Kidney glomerular epithelial cell (primary cell): ENCODE results near the gene NLGN1.

Experiments
- DNase-seq: peaks from one replicate; lab custom pipeline; 2025; lab: John Stamatoyannopoulos, UW

NLGN1 gene

DNA sequence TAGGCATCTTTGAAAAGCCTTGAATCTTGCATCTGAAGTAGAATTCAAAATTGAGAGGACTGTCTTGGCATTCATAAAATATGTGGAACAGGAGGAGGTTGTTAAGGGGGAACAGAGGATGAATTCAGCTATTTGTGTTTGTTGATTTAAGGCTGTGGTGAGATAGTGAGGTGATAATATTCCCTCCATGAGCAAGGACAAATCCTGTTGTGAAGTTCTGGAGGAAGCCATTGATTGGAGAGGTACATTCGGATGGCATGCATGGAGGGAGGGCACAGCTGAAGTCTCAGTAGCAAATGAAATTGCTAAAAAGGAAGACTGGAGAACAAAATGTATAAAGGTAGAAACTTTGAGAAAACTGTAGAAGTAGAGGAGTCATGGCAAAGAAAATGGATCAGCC is 443.8 kb downstream of the NLGN1 start:
- no peak for DNase-seq

DNA sequence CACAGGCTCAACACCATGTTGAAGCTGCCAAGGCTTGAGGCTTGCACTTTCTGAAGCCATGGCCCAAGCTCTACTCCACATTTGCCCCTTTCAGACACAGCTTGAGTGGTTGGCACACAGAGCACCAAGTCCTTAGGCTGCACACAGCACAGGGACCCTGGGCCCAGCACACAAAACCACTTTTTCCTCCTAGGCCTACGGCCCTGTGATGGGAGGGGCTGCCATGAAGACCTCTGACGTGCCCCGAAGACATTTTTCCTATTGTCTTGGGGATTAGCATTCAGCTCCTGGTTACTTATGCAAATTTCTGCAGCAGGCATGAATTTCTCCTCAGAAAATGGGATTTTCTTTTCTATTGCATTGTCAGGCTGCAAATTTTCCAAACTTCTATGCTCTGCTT is 445.5 kb downstream of the NLGN1 start:
- DNase-seq, result no peak

DNA sequence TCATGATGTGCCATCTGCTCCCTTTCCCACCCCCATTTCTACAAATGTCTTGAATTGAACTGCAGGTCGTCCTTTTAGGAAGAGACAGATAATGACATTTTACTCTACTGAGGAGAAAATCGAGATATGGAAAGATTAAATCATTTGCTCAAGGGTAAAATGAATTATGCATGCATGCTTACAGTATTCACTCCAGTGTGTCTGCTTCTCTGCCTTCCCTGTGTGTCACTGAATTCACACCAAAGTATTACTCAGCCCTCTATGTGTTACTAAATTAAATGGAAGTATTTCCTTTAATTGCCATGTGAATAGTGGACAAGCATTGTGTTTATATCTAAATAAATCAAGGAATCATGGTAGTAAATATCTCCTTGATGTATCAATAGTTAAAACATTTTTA is 449.0 kb downstream of the NLGN1 start:
- DNase-seq, result no peak

DNA sequence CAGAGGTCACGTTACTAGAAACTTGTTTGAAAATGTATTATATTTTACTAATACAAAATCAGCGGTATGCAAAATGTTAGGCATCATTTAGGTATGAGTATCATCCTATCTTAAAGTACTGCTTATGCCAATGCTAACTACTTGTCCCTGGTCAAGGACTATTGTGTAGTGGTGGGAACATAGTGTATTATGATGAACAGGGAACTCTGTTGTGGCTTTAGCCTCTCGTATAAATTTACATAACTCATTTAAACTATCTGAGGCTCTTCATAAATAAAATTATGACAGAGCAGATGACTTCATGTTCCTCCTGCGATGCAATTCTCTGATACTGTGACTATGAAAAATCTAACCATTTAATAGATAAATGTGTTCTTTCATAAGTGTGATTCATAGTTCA is 451.9 kb downstream of the NLGN1 start:
- DNase-seq, result no peak

DNA sequence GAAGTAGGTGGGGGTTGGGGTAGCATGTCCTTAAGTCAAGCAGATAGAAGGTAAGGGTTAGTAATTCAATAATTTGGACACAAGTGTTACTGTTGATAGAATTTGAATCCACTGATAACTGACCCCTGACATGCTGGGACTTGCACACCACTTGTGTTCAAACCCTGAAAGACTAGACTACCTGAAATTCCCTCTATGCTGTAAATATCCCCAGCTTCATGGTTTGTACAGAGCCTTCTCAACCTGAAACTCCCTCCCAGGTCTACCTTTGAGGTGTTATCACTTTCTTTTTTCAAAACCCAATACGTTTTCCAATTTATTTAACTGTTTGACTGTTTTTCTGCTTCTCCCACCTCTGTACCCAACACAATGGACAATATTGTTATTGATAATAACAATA is 459.6 kb downstream of the NLGN1 start:
- DNase-seq, result no peak

DNA sequence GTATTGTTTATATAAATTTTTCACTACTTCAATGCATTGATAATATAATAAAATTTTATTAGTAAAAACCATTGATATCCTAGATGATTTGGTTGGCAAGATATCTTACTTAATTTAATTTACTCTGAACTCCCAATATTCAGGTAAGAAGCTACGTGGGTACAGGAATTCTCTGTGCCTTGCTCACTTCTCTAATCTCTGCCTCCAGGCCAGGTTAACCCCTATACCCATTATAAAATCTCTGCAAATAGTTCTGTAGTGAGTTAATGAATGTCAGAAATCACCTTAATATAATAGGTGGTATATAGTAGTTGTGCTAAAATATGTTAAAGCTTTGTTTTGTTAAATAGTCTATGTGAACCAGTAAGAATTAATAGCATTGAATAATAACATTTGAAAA is 465.2 kb downstream of the NLGN1 start:
- DNase-seq, result no peak

DNA sequence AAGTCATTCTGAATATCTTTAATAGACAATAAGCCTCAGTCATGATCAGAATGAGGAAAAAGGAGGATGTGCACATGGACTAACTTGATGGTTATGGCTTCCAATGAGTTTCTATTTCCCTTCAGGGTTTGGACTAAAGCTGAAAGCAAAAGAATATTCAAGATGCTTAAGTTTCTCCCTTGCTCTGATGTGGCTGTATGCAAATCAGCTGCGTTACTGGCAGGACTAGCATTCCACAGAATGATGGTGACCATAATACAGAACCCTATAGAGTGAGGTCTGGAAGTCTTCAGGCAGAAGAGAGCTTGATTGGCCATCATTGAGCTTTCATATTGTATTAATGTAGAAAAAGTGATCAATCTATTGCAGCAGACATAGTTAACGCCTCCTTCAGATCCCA is 466.0 kb downstream of the NLGN1 start:
- no peak for DNase-seq

DNA sequence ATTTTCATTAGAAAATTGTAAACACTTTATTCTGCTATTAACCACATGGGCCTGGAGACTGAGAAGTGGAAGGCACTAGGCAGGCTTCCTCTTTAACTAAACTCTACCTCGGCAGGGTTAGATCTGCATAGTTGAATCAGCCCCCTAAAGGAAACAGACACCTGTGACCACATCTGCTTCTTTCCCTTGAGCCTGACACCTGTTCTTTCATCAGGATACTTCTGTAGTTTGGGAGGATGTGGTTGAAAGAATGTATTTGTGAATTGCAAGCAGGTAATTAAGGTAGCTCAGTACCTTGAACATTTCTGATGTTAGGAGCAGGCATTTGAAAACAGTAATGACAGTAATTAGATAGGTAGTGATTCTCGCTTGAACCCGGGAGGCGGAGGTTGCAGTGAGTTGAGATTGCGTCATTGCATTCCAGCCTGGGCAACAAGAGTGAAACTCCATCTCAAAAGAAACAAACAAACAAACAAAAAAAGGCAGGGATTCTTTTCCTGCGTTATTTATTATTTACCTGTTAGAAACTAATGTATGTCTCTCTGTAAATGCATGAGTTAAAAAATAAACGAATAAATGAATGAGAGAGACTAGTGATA is 468.5 kb downstream of the NLGN1 start:
- no peak for DNase-seq

DNA sequence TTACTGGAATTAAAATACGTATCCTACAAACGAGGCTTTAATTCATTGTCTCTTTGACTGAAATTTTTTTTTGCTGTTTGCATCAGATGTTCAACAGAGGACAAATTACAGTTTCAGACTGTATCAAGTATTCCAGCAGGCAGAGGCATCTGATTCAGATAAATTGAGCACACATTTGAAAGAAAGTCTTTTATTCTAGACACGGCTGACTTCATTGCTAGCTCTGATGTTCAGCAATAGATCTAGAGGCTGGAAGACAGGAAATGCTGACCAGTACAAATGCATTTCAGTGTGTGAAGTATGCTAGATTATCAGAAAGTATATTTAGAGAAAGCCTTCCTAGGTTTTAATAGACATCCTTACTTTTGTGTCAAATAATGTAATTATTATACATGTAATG is 472.2 kb downstream of the NLGN1 start:
- no peak for DNase-seq

DNA sequence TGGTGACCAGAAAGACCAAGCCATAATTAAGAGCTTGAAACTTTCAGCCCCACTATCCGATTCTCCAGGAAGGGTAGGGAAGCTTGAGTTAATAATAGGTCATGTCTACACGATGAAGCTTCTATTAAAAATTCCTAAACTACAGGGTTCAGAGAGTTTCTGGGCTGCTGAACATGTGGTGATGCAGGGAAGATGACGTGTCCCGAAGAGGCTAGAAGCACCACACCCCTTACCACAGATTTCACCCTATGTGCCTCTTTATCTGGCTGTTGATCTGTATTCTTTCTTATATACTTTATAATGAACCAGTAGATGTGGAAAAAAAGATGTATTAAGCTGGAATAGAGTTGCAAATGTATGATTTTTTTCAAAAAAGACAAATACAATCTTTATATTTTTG is 473.4 kb downstream of the NLGN1 start:
- DNase-seq, result no peak

DNA sequence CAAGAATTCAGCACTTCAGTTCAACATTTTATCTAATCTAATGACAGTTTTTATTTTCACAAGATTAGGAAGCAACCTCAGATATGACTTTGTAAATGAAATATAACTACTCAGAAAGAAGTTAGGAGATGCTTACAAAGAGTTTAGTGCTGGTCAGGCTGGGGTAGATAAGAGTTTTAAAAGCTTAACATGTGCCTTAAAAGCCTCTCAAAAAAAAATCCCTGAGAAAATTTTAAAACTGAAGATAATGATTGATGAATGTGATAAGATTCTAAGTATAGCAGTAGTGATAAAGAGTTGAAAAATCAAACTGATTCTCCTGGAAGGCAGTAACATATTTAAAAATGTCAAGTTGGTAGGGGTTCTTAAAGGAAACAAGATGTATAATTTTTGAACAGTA is 478.2 kb downstream of the NLGN1 start:
- no peak for DNase-seq

DNA sequence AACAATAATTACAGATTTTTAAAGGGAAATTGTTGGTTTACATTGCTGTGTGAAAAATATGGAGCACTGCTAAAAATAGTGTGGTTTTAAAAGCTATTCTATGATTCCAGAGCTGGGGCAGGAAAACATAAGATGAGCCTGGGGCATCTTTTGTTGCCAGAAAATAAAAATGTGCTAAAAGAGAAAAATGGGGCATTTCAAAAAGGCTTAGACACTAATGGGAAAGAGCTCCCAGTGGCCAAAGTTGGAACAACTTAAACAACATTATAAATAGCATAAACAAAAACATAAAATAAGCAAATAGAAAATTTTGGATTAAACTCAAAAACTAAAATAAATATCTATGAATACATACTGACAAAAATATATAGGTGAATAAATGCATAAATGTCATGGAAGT is 478.9 kb downstream of the NLGN1 start:
- DNase-seq, result no peak

DNA sequence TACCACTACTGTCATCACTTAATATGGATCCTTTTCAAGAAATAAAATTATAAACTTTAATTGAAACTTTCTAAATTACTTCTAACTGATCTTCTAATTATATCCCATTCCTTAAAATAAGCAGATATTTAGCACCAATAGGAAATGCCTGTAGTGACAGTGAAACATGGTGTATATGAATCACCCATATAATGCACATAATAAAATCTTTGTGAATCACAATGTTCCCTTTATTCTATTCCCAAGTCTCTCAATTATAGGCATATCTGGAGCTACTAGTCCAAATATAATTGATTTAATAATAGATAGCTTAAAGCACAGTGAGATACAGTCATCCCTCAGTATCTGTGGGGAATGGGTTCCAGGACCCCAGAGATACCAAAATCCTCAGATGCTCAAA is 490.3 kb downstream of the NLGN1 start:
- DNase-seq, result no peak

DNA sequence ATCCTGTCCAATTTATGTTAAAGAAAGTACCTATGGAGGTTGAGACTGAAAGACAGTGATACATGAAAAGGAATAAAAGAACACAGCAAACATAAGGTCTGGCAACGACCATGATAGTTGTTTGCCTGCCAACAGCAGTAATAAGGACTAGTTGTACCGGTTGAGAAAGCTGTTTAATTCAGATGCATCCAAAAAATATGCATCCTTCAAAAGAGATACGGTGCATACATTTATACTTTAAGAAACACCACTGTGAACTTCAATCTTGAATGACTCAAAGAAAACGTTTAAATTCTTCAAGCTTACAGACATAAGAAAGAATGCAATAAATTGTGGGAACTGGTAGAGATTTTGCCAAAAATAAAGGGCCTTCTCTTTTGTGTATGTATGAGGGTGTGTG is 492.1 kb downstream of the NLGN1 start:
- DNase-seq, result no peak

DNA sequence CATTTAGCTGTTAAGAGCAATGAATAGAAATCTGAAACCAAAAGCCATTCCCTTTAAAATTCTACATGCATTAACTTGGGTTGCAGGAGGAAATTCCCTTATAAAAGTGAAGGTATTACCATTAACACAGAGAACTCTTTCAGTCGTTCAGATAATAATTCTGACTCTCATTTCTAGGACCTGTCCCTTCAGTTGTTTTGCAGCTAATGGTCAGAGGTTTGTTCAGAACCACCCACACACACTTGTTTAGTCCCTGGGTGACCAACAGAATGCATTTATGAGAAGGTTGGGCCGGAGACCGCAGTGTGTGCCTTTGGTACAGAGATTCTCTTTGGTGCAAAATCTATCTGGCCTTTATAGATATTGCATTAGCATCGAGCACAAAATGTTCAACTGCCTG is 492.5 kb downstream of the NLGN1 start:
- DNase-seq, result no peak

DNA sequence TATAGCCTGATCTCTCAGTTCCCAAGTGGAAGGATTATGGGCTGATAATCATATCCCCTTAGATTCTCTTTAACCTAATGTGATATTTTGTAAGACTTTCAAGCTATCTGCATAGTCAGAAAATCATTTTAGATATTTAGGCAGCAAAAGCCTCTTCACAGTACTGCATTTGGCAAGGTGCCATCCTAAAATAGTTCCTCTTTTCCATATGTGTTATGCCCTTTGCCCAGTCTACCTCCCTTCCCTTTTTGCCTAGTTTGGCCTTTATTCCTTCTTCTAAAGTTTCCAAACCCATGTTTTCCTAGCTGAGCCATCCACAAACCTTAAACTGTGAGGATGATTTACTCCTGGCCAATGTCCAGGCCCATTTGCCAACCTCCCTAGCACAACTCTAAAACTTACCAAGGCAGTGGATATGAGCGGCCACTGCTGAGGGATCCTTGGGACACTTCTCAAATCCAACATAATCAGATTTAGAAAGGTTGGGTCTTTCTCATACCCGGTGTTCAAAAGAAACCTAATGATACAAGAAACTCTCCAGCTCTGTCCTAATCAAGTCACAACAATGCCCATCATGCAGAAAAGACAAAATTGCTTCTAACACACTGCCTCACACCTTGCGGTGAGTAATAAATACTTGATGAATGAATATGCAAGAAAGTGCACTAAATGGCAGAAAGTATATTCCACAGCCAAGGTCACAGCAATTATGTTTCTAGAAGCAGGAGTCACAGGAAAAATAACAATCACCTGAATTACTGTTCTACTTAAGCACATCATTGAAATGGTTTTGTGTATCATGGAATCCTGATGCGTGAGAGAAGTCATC is 493.9 kb downstream of the NLGN1 start:
- no peak for DNase-seq

DNA sequence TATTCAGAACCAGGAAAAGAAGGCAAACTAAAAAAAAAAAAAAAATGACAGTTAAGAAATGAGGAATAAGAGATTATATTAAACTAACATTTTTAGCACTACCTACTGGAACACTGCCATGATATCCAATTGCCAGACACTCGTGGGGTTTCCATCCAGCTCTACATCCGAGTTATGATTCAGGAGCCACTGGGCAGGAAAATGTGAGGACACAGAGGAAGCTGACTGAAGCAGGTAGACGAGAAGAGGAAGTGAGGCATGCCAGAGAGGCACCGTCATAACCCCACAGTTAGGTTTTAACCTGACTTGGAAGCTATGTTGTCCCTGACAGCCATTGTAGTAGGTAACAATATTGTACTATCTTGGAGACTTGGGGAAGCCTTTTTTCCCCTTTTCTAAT is 495.0 kb downstream of the NLGN1 start:
- peak; percentile 18 for DNase-seq

DNA sequence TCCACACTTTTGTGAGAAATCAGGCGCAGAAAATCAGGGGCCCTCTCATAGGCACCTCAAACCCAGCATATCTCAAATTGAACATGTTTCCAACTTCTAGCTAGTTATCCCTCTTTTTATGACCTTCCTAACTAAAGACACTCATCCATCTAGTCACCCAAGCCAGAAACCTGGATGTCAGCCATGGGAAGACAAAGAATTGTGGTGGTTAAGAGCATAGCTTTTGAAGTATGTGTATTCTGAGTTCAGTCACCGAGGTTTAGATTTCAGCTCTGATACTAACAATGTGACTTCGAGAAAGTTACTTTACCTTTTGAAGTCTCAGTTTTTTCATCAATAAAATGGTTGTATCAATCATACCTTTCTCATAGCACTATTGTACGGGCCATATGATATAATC is 495.5 kb downstream of the NLGN1 start:
- no peak for DNase-seq

DNA sequence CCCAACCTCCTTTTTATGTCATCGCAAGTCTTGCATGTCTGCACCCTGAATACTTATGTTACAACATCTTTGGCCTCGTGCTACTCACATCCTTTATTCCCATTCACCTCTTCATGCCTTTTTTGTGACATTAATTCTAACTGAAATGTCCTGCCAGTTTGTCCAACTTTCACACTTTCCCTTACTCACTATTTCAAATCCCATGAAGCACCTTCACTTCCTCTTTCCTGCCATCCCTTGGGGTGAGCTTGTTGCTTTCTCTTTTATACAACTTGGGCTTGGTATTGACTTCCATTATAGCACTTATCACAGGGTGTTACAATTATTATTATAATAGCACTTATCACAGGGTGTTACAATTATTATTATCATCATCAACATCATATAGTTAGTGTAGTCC is 496.3 kb downstream of the NLGN1 start:
- DNase-seq, result no peak

DNA sequence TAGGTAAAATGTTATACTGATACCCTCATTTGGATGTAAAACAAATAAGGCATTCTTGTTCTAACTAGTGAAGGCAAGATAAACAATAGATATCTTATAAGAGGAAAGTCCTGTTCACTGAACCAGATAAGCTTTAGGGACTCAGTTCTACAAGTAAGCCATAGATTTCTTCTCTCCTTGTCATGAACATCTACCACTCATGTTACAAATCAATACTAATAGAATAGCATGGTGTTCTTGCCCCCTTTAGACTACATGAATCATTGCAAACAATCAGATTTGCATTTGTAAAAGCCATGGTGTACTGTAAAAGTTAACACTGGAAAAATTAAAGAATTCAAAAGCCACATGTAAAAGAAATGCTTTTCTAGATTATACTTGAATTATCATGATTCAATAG is 500.1 kb downstream of the NLGN1 start:
- DNase-seq, result no peak

DNA sequence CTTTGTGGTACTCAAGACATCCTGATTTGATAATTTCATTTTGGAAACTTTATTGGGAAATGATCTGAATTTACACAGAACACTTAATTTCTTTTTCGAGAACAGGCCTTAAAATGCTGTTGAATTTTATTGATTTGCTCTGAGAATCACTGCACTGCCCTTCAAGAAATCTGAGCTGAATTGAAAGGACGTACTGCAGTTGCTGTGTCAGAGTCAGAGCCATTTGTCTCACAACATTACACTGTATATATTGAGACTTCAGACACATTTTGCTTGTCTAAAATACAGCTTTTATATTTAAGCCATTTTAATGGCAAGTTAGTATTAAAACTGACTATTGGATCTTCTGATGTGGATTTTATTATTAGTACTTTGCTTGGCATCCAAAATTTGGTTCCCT is 504.1 kb downstream of the NLGN1 start:
- no peak for DNase-seq

DNA sequence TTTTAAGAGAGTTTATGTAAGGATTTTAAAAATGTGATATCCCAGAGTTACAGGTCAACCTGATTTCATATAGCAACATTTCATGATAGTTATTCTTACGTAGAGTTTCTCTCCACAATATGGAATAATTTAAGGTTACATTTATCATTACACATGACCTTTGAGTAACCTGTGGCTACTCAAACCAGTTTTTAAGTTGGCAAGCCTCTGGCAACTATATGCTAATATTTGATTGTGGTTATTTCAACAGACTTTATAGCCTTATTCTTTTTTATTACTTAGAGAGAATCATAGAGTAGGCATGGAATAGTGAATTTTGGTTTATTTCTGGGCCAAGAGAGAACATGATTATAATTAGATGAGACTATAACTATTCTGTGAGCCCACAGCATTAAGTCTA is 504.9 kb downstream of the NLGN1 start:
- no peak for DNase-seq

DNA sequence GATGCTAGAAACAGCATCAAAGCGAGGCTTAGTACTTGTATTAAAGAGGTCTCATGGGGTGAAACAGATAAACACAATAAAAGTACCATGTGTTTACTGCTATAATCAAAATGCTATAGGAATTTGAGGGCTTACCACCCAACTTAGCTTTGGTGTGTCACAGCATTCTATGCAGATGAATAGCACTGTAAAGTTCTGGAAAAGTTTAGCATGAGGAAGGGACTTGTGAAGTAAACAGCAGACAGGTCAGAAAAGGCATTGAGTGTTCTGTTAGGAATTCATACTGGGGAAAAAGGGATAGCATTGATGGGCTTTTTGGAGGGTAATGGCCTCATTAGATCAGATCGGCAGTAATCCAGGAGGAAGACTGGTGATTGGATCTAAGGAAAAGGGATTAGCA is 505.3 kb downstream of the NLGN1 start:
- no peak for DNase-seq

DNA sequence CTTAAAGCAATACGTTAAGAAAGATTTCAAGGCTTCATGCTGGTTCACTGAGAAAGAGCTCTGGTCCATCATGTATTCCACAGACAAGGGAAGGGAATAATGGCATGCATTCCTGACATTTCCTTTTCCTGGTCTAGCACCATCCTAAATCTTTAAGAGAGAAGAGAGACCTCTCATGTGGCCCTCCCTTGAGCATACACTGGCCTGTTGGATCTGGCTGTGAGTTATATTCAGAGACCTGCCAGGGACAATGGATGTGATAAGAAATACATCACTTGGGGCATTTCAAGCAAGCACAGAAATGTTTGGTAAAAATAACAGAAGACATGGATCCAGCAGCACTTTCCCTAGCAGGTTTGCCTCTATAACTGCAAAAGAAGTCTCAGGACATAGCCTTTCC is 507.8 kb downstream of the NLGN1 start:
- no peak for DNase-seq
